Kidney (tissue), 14 donors: ENCODE results near the gene ELF5. TPM values are rescaled to one million over a fixed set of nuclear protein-coding genes. Genes with fewer than 3 reads are reported as not detected.

ENCODE experiments used
- DNase-seq, 5 donors: peaks; one replicate each; pipeline ENCODE4 v3.0.0-alpha.2; 2013 to 2020
- FAIRE-seq: peaks from 2 replicates; lab custom pipeline; 2012; peaks lifted over from hg19 to GRCh38; lab: Jason Lieb, UNC
- H3K27ac ChIP-seq, 2 donors: one replicate each; pipeline ENCODE4 v1.7.0; 2013; ENCODE audit warnings: low read depth in 2 of 2, low read length in 2 of 2, inconsistent platforms in 1 of 2
- H3K27me3 ChIP-seq: one replicate; pipeline ENCODE4 v1.7.1; 2013; ENCODE audit warnings: low read length, inconsistent platforms; ENCODE audit not compliant: control insufficient read depth, insufficient read depth
- H3K36me3 ChIP-seq, 3 donors: one replicate each; pipeline versions ENCODE4 v1.7.0 to v1.7.1; 2013; ENCODE audit warnings: low read length in 3 of 3, control low read depth in 1 of 3, inconsistent platforms in 1 of 3; ENCODE audit not compliant: insufficient read depth in 3 of 3, control insufficient read depth in 2 of 3
- H3K4me1 ChIP-seq, 3 donors: one replicate each; pipeline versions ENCODE4 v1.7.0 to v1.7.1; 2013; ENCODE audit warnings: low read length in 3 of 3, inconsistent platforms in 1 of 3, low read depth in 1 of 3; ENCODE audit not compliant: control insufficient read depth in 2 of 3, insufficient read depth in 2 of 3
- H3K4me3 ChIP-seq, 3 donors: one replicate each; pipeline versions ENCODE4 v1.7.0 to v1.8.1; 2013; ENCODE audit warnings: low read length in 3 of 3, control low read depth in 1 of 3, inconsistent platforms in 1 of 3
- H3K9ac ChIP-seq, 3 donors: one replicate each; pipeline versions ENCODE4 v1.7.0 to v1.7.1; 2013; ENCODE audit warnings: low read length in 3 of 3, control low read depth in 1 of 3, inconsistent platforms in 1 of 3
- H3K9me3 ChIP-seq, 3 donors: one replicate each; pipeline versions ENCODE4 v1.7.0 to v1.7.1; 2013; ENCODE audit warnings: low read length in 3 of 3, control low read depth in 1 of 3, inconsistent platforms in 1 of 3; ENCODE audit not compliant: control insufficient read depth in 2 of 3, insufficient read depth in 1 of 3
- intact Hi-C: fragments of 100-400 bp; cut with DNase I; formaldehyde crosslinking; loops from one replicate; pipeline ENCODE4 v1.11.1; 2022
- polyA plus RNA-seq: library from polyadenylated mRNA; stranded (reverse); fragments of 350-450 nt; fragmentation: Illumina TruSeq; extraction: RNeasy Lipid Tissue Mini Kit (QIAGEN cat#74804); gene quantifications from one replicate; pipeline ENCODE4 v1.2.3, GENCODE V29; 2014; ENCODE audit warnings: low read depth, low replicate concordance; ENCODE audit not compliant: insufficient read depth
- total RNA-seq: library from RNA; stranded (reverse); fragmentation: NEBNext Ultra II Directional; extraction: Animal tissue kit (Norgen Biotek cat#: 25700); gene quantifications from one replicate; pipeline ENCODE4 v1.2.1, GENCODE V29; 2021
- TF ChIP-seq, protein P1 (sequence below): IDR thresholded peaks from 3 replicates; pipeline ENCODE4 v1.5.1; 2012; ENCODE audit warnings: mild to moderate bottlenecking, moderate library complexity, borderline replicate concordance; ENCODE audit not compliant: insufficient read depth; ENCODE audit errors: extremely low read depth
- donor health status: control.
- donor health status: control.
- donor health status: control.
- donor health status: control.
- donor health status: control.
- donor health status: DM: yes; HTN: yes; CAD: no.
- donor health status: Normal renal cell carcinoma (clear cell type).

ELF5 gene
- total and polyA plus RNA-seq, 2 donors from 2014 or later, result 0.94 to 18.9 TPM

DNA sequence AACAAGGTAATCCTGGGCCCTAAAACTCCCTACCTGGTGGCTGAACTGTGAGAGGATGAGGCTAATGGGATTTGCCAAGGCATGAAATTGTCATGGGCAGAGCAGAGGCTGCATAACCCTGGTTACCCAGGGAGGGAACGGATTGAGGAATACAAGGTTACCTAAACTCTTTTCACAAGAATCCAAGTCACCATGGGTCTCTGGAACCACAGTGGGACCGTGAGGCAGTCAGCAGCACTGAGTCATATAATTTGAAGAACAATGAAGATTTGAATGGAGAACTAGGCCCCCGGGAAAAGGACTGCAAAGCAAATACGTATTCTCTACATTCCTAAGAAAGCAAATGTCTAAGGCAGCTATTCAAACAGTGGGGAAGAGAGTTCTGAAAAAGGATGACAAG lies 55.1 kb downstream of the ELF5 start:
- H3K4me3 ChIP-seq, result no peak overlapping the region
- FAIRE-seq, result no peak
- H3K9me3 ChIP-seq, result no peaks in the 10 kb centered on the region
- H3K27me3 ChIP-seq, result no peaks in the 10 kb centered on the region
- H3K9ac ChIP-seq, result no peak overlapping the region
- DNase-seq, result no peak
- H3K36me3 ChIP-seq, result peaks cover 10 to 39% (median 31%) of the 10 kb centered on the region in 3 donors
- TF ChIP-seq, protein P1, sequence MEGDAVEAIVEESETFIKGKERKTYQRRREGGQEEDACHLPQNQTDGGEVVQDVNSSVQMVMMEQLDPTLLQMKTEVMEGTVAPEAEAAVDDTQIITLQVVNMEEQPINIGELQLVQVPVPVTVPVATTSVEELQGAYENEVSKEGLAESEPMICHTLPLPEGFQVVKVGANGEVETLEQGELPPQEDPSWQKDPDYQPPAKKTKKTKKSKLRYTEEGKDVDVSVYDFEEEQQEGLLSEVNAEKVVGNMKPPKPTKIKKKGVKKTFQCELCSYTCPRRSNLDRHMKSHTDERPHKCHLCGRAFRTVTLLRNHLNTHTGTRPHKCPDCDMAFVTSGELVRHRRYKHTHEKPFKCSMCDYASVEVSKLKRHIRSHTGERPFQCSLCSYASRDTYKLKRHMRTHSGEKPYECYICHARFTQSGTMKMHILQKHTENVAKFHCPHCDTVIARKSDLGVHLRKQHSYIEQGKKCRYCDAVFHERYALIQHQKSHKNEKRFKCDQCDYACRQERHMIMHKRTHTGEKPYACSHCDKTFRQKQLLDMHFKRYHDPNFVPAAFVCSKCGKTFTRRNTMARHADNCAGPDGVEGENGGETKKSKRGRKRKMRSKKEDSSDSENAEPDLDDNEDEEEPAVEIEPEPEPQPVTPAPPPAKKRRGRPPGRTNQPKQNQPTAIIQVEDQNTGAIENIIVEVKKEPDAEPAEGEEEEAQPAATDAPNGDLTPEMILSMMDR, result no peak
- intact Hi-C loops, result no loop called here
- H3K4me1 ChIP-seq, result peaks cover 0 to 8% (median 6%) of the 10 kb centered on the region in 3 donors
- no peak overlapping the region for H3K27ac ChIP-seq

DNA sequence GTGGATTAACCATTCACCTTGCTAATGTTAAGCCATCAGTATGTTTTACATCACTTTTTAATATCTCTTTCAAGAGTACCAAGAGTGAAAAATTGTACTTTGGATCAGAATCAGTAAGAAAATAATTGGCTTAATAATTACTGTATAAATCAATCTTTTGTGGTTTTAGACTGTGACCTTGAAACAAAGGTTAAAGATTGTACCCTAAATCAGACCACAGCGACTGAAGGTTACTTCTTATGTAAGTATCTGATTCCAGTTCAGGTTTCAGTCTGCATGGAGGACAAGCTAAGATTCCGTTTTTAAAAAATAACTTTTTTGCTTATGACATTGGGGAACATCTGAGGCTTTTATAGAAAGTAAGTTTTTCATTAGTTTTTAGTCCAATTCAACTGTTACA lies 56.0 kb downstream of the ELF5 start:
- intact Hi-C loops, result no loop called here
- no peaks in the 10 kb centered on the region for H3K27me3 ChIP-seq
- peaks cover 14 to 44% (median 28%) of the 10 kb centered on the region in 3 donors for H3K36me3 ChIP-seq
- FAIRE-seq (no peak), DNase-seq (no peak)
- H3K9ac ChIP-seq, result no peak overlapping the region
- H3K4me1 ChIP-seq, result peaks cover 0 to 8% (median 0%) of the 10 kb centered on the region in 3 donors
- no peak overlapping the region for H3K4me3 ChIP-seq
- TF ChIP-seq, protein P1, result no peak
- H3K9me3 ChIP-seq, result no peaks in the 10 kb centered on the region
- H3K27ac ChIP-seq, result no peak overlapping the region

DNA sequence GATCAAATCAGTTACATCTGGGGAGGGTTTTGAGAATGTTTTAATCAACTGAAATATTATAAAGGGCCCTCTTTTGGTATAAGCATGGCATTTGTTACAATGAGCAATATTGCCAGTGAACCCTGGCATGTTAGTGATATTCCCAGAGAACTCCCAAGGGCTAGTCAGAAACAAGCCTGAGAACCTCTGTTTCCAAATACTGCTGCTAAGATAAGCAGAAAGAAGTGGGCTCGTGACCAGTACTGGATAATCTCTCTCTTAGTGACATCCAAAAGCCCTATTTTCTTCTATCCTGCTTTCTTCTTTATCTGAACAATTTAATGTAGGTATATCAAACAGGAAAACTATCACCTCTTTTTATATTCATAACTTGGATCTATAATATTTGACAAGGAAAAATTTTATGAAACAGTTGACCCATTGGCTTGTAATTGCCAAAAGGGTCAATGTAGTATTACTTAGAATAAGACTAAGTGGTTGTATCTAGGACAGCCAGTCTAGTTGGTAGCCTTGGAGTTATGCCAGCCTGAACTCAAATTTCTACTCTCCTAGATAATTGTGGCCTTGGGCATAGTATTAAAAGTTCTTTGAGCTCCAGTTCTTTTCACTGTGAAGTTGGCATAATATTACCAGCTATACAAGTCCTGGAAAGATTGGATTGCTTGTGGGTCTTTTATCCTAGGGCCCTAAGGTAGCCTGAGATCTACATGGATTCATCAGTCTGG lies 59.1 kb downstream of the ELF5 start:
- H3K27me3 ChIP-seq, result no peaks in the 10 kb centered on the region
- H3K4me3 ChIP-seq, result no peak overlapping the region
- peaks cover 12 to 65% (median 32%) of the 10 kb centered on the region in 3 donors for H3K36me3 ChIP-seq
- no peak for FAIRE-seq
- intact Hi-C loops, result no loop called here
- no peak for DNase-seq
- no peak overlapping the region for H3K27ac ChIP-seq
- H3K4me1 ChIP-seq, result peaks cover 0 to 4% (median 0%) of the 10 kb centered on the region in 3 donors
- TF ChIP-seq, protein P1, result no peak
- H3K9ac ChIP-seq, result no peak overlapping the region
- no peaks in the 10 kb centered on the region for H3K9me3 ChIP-seq
